Measurements from ENCODE around the gene LRRC8D. TPM values are rescaled to one million over a fixed set of nuclear protein-coding genes. Genes with fewer than 3 reads are reported as not detected.
A peak's percentile ranks its signal among the peaks of the same experiment; 100 is the strongest.
"Not testable (repeated sequence)": the region's sequence is repeated elsewhere in the genome, so short reads cannot be mapped to it uniquely, and the experiment has no call there.

Gene LRRC8D
- polyA plus RNA-seq (ENCODE audit: low read depth in 6 of 6), result 10 to 100 TPM; 27.1 to 51.3 (median 39.0) TPM

GRCh38 chr1:89820422-89821321 lies at the start of gene LRRC8D:
Gene LRRC8D, plus strand, starts transcription at chr1:89821032. Its CDS starts 112,037 bp downstream, at chr1:89933069.
- H3K9me3 Mint-ChIP-seq, result no peaks in the 10 kb centered on the region
- DNase-seq (peak; percentile 82), ATAC-seq (ENCODE audit: low read depth in 2 of 2) (peak; percentile 61 to 67)
- H3K36me3 Mint-ChIP-seq, result no peaks in the 10 kb centered on the region
- H3K27me3 Mint-ChIP-seq, result no peaks in the 10 kb centered on the region
- peak within 1 kb of the TSS; percentile 91 to 97 (median 95) for H3K27ac Mint-ChIP-seq
- H3K4me1 Mint-ChIP-seq, result peaks cover 37 to 66% (median 46%) of the 10 kb centered on the region in 3 donors
- peak within 1 kb of the TSS; percentile 87 to 97 (median 94) for H3K4me3 Mint-ChIP-seq

- H3K4me3 Mint-ChIP-seq, result no peak overlapping the region
- H3K27ac Mint-ChIP-seq, result peak overlapping the region in 1 of 6 donors; percentile 7
- peaks cover 0 to 9% (median 4%) of the 10 kb centered on the region in 3 donors for H3K27me3 Mint-ChIP-seq
- ATAC-seq (ENCODE audit: low read depth in 2 of 2) (no peak), DNase-seq (no peak)
- no peaks in the 10 kb centered on the region for H3K4me1 Mint-ChIP-seq
- no peaks in the 10 kb centered on the region for H3K9me3 Mint-ChIP-seq
- H3K36me3 Mint-ChIP-seq, result no peaks in the 10 kb centered on the region
These were observed 48.8 kb upstream of the LRRC8D start for GRCh38 chr1:89771991-89772560.

- not testable (repeated sequence) for H3K27ac Mint-ChIP-seq
These were observed 44.7 kb upstream of the LRRC8D start for GRCh38 chr1:89776104-89776503.

GRCh38 chr1:89777271-89777670 lies 43.6 kb upstream of the LRRC8D start:
- DNase-seq; H3K36me3 Mint-ChIP-seq; H3K4me1 Mint-ChIP-seq; H3K9me3 Mint-ChIP-seq; H3K27me3 Mint-ChIP-seq; H3K27ac Mint-ChIP-seq; H3K4me3 Mint-ChIP-seq; ATAC-seq (ENCODE audit: low read depth in 2 of 2): not testable (repeated sequence)

More at GRCh38 chr1:89776104-89776503, 44.7 kb upstream of the LRRC8D start:
- H3K36me3 Mint-ChIP-seq; ATAC-seq (ENCODE audit: low read depth in 2 of 2); DNase-seq; H3K27me3 Mint-ChIP-seq; H3K4me3 Mint-ChIP-seq; H3K4me1 Mint-ChIP-seq; H3K9me3 Mint-ChIP-seq: not testable (repeated sequence)

GRCh38 chr1:89779151-89779940 lies 41.5 kb upstream of the LRRC8D start:
- DNase-seq, result no peak
- Mint-ChIP-seq H3K36me3 (no peaks in the 10 kb centered on the region), H3K27me3 (peaks cover 5 to 16% (median 10%) of the 10 kb centered on the region in 3 donors), H3K27ac (peak overlapping the region in 1 of 6 donors; percentile 30), H3K9me3 (peaks cover 0 to 4% (median 0%) of the 10 kb centered on the region in 7 donors), H3K4me1 (no peaks in the 10 kb centered on the region), H3K4me3 (no peak overlapping the region)
- ATAC-seq (ENCODE audit: low read depth in 2 of 2), result no peak

GRCh38 chr1:89780721-89781120 lies 40.1 kb upstream of the LRRC8D start:
- peak; percentile 52 to 56 for ATAC-seq (ENCODE audit: low read depth in 2 of 2)

GRCh38 chr1:89781494-89782126 lies 39.2 kb upstream of the LRRC8D start:
- Mint-ChIP-seq H3K27me3 (peaks cover 5 to 16% (median 10%) of the 10 kb centered on the region in 3 donors), H3K36me3 (no peaks in the 10 kb centered on the region), H3K9me3 (peaks cover 0 to 4% (median 0%) of the 10 kb centered on the region in 7 donors), H3K27ac (peak overlapping the region in 2 of 6 donors; percentile 21 to 31), H3K4me1 (no peaks in the 10 kb centered on the region), H3K4me3 (no peak overlapping the region)
- DNase-seq, result no peak
- no peak for ATAC-seq (ENCODE audit: low read depth in 2 of 2)

More at GRCh38 chr1:89780721-89781120, 40.1 kb upstream of the LRRC8D start:
- no peak overlapping the region for H3K4me3 Mint-ChIP-seq
- H3K27me3 Mint-ChIP-seq, result peaks cover 5 to 16% (median 10%) of the 10 kb centered on the region in 3 donors
- no peaks in the 10 kb centered on the region for H3K4me1 Mint-ChIP-seq
- H3K27ac Mint-ChIP-seq, result peak overlapping the region in 1 of 6 donors; percentile 22
- no peaks in the 10 kb centered on the region for H3K36me3 Mint-ChIP-seq
- DNase-seq, result no peak
- peaks cover 0 to 4% (median 0%) of the 10 kb centered on the region in 7 donors for H3K9me3 Mint-ChIP-seq

GRCh38 chr1:89786628-89787214 lies 34.1 kb upstream of the LRRC8D start:
- ATAC-seq (ENCODE audit: low read depth in 2 of 2), result no peak
- peaks cover 0 to 16% (median 10%) of the 10 kb centered on the region in 3 donors for H3K27me3 Mint-ChIP-seq
- H3K36me3 Mint-ChIP-seq, result no peaks in the 10 kb centered on the region
- H3K27ac Mint-ChIP-seq, result no peak overlapping the region
- no peaks in the 10 kb centered on the region for H3K9me3 Mint-ChIP-seq
- DNase-seq, result no peak
- no peaks in the 10 kb centered on the region for H3K4me1 Mint-ChIP-seq
- no peak overlapping the region for H3K4me3 Mint-ChIP-seq

- H3K36me3 Mint-ChIP-seq, result no peaks in the 10 kb centered on the region
- H3K27ac Mint-ChIP-seq, result no peak overlapping the region
- DNase-seq, result no peak
- no peaks in the 10 kb centered on the region for H3K4me1 Mint-ChIP-seq
- H3K27me3 Mint-ChIP-seq, result no peaks in the 10 kb centered on the region
- no peak for ATAC-seq (ENCODE audit: low read depth in 2 of 2)
- no peaks in the 10 kb centered on the region for H3K9me3 Mint-ChIP-seq
- H3K4me3 Mint-ChIP-seq, result no peak overlapping the region
These were observed 30.2 kb upstream of the LRRC8D start for GRCh38 chr1:89790592-89790991.

GRCh38 chr1:89791064-89791726 lies 29.6 kb upstream of the LRRC8D start:
- no peak overlapping the region for H3K27ac Mint-ChIP-seq
- H3K36me3 Mint-ChIP-seq, result no peaks in the 10 kb centered on the region
- DNase-seq (no peak), ATAC-seq (ENCODE audit: low read depth in 2 of 2) (no peak)
- H3K9me3 Mint-ChIP-seq, result no peaks in the 10 kb centered on the region
- H3K27me3 Mint-ChIP-seq, result no peaks in the 10 kb centered on the region
- no peak overlapping the region for H3K4me3 Mint-ChIP-seq
- H3K4me1 Mint-ChIP-seq, result no peaks in the 10 kb centered on the region

- Mint-ChIP-seq H3K36me3 (no peaks in the 10 kb centered on the region), H3K27ac (no peak overlapping the region), H3K4me1 (no peaks in the 10 kb centered on the region), H3K9me3 (peaks cover 0 to 1% (median 0%) of the 10 kb centered on the region in 7 donors), H3K4me3 (no peak overlapping the region), H3K27me3 (peaks cover 0 to 5% (median under 1%) of the 10 kb centered on the region in 3 donors)
- no peak for DNase-seq
- no peak for ATAC-seq (ENCODE audit: low read depth in 2 of 2)
These were observed 26.4 kb upstream of the LRRC8D start for GRCh38 chr1:89794406-89794805.

GRCh38 chr1:89795571-89795970 lies 25.3 kb upstream of the LRRC8D start:
- H3K36me3 Mint-ChIP-seq; H3K4me1 Mint-ChIP-seq; DNase-seq; ATAC-seq (ENCODE audit: low read depth in 2 of 2); H3K4me3 Mint-ChIP-seq; H3K27ac Mint-ChIP-seq; H3K27me3 Mint-ChIP-seq; H3K9me3 Mint-ChIP-seq: not testable (repeated sequence)
